HG02642 (cell line): ENCODE results near the gene PHF21B.
"Not testable (repeated sequence)": the region's sequence is repeated elsewhere in the genome, so short reads cannot be mapped to it uniquely, and the experiment has no call there.

Experiments used
- ATAC-seq: cut with Tn5 transposase; IDR thresholded peaks from one replicate; pipeline ENCODE4 v1.9.1; 2021; ENCODE audit warnings: mild to moderate bottlenecking; ENCODE audit not compliant: unreplicated experiment, poor library complexity

Gene PHF21B

GRCh38 chr22:44884562-44884961 lies 125.2 kb downstream of the PHF21B start:
- no peak for ATAC-seq

GRCh38 chr22:44883011-44883421 lies 126.8 kb downstream of the PHF21B start:
- no peak for ATAC-seq

- no peak for ATAC-seq
Measured at GRCh38 chr22:44882226-44882905, 127.4 kb downstream of the PHF21B start.

- ATAC-seq, result no peak
Measured at GRCh38 chr22:44881624-44882023, 128.2 kb downstream of the PHF21B start.

- ATAC-seq, result no peak
Measured at GRCh38 chr22:44880610-44881290, 129.1 kb downstream of the PHF21B start.

- no peak for ATAC-seq
Measured at GRCh38 chr22:44879301-44879680, 130.5 kb downstream of the PHF21B start.

GRCh38 chr22:44878483-44879300 lies 131.1 kb downstream of the PHF21B start:
- no peak for ATAC-seq

GRCh38 chr22:44876921-44877320 lies 132.9 kb downstream of the PHF21B start:
- no peak for ATAC-seq

GRCh38 chr22:44871782-44872181 lies 138.0 kb downstream of the PHF21B start:
- ATAC-seq, result no peak

GRCh38 chr22:44870021-44870420 lies 139.8 kb downstream of the PHF21B start:
- ATAC-seq, result no peak

GRCh38 chr22:44869196-44869595 lies 140.6 kb downstream of the PHF21B start:
- ATAC-seq, result no peak

- ATAC-seq, result no peak
Measured at GRCh38 chr22:44865193-44866057, 144.4 kb downstream of the PHF21B start.

GRCh38 chr22:44862981-44863860 lies 146.6 kb downstream of the PHF21B start:
- ATAC-seq, result no peak

- ATAC-seq, result no peak
Measured at GRCh38 chr22:44862281-44862680, 147.5 kb downstream of the PHF21B start.

GRCh38 chr22:44861245-44861644 lies 148.6 kb downstream of the PHF21B start:
- ATAC-seq, result no peak

- no peak for ATAC-seq
Measured at GRCh38 chr22:44860311-44860710, 149.5 kb downstream of the PHF21B start.

GRCh38 chr22:44859641-44860040 lies 150.2 kb downstream of the PHF21B start:
- no peak for ATAC-seq

GRCh38 chr22:44858819-44859218 lies 151.0 kb downstream of the PHF21B start:
- not testable (repeated sequence) for ATAC-seq

GRCh38 chr22:44855855-44856254 lies 153.9 kb downstream of the PHF21B start:
- no peak for ATAC-seq
